Measurements from ENCODE around the gene AP1B1. TPM values are rescaled to one million over a fixed set of nuclear protein-coding genes. Genes with fewer than 3 reads are reported as not detected.

AP1B1 gene
- total RNA-seq, 2 donors from 2014 or later: 41.2 to 42.8 TPM

DNA sequence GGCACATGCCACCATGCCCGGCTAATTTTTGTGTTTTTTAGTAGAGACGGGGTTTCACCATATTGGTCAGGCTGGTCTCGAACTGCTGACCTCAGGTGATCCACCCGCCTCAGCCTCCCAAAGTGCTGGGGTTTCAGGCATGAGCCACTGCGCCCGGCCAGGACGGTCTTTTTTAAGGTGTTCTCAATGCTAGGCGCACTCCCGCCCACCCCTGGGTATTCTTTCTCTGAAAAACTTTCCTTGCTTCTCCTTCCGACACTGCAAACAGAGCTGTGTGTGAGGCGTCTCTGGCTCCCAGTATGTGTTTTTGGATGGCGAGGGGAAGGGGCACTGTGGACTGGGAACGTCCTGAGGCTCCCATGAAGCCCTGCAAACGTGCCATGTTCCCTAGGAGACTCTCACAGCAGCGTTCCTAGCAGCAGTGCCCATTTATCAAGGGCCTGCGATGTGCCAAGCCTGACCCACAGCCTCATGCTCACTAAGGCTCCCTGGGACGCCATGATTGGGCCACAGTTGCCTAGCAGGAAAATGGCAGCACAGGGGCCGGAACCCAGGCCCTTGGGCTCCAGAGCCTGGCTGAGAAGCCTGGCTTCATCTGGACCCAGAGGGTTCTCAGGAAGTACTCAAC, 70.4 kb downstream of the AP1B1 start:
- Mint-ChIP-seq H3K4me1 (peaks cover 19% of the 10 kb centered on the region), H3K36me3 (ENCODE audit: low read depth) (no peaks in the 10 kb centered on the region), H3K27ac (peak overlapping the region; percentile 19), H3K27me3 (peaks cover 31% of the 10 kb centered on the region), H3K4me3 (no peak overlapping the region)
- ATAC-seq (no peak), DNase-seq (no peak)
- H3K9me3 ChIP-seq (ENCODE audit: control insufficient read depth, low read length, poor library complexity, severe bottlenecking): no peaks in the 10 kb centered on the region

DNA sequence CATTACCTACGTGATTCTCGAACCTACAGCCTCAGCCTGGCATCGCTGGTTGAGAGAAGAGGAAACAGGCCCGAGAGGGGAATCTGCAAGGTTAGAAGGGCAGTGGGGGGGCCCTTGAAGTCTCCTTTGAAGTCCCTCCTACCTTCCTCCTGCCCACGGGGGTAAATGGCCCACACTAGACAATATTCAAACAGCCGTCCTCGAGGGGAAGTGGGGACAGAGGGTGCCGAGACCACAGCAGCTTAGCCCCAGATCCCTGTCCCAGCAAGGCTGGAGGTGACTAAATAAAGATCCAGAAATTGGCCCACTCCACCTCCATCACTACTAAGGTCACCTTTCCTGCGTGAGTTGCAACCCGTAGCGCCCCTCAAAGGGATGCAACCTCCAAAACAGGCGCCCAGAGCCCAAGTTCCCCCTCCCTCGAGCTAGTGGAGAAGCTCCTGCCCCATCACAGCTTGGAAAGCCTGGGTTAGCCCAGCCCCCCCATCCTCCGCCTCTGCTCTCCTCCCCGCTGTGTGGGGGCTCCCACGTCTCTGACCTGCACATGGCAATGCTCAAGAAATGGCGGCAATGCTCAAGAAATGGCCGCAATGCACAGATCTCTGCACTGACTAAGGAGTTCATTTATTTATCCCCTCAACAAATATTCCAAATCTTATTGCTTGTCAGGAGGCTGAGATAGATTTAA, 72.1 kb downstream of the AP1B1 start:
- no peaks in the 10 kb centered on the region for H3K9me3 ChIP-seq (ENCODE audit: control insufficient read depth, low read length, poor library complexity, severe bottlenecking)
- peak overlapping the region; percentile 68 for H3K4me3 Mint-ChIP-seq
- no peak overlapping the region for H3K27ac Mint-ChIP-seq
- peaks cover 41% of the 10 kb centered on the region for H3K27me3 Mint-ChIP-seq
- H3K4me1 Mint-ChIP-seq: peaks cover 17% of the 10 kb centered on the region
- no peaks in the 10 kb centered on the region for H3K36me3 Mint-ChIP-seq (ENCODE audit: low read depth)
- ATAC-seq: no peak
- no peak for DNase-seq

DNA sequence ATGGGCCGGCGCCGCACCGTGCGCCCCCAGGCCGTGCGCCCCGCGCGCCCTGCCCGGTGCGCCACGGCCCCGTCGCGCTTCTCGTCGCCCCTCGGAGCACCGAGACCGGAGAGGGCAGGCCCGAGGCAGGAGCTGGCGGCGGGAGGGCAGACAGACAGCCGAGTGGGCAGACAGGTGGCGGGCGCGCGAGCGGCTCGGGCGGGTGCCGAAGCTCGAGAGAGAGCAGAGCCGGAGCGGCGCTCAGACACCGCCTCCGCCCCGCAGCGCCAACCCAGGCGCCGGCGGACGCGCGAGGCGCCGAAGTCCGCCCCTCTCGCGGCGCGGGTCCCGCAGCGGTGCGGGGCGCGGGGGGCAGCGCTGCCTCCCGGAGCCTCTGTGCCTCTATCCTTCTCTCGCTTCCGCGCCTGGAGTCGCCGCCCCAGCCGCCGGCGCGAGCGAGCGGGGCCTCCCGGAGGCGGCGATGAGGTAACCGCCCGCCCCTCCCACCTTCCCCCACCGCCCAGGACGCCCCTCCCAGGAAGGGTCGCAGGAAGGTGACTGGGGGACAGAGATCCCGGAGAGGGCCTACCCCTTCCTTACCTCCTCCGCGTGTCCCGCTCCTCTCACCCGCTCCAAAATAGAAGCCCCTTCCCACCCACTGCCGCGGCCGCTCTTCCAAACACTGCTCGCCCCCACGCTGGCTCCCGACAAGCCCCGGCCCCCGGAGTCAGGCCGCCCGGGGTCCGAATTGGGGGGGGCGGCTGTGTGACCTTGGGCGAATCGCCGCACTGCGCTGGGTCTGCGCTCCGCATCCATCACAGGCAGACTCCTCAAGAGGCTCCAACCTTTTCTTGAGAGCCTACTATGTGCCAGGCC, 72.9 kb downstream of the AP1B1 start, which contains the start of gene RASL10A:
RASL10A (minus strand) TSS at position 412 of the 855 bp plus-strand sequence. CDS start 451 bp downstream, outside the sequence.
- no peak for ATAC-seq
- no peak for DNase-seq
- H3K27me3 Mint-ChIP-seq: peaks cover 41% of the 10 kb centered on the region
- H3K36me3 Mint-ChIP-seq (ENCODE audit: low read depth): no peaks in the 10 kb centered on the region
- peaks cover 19% of the 10 kb centered on the region for H3K4me1 Mint-ChIP-seq
- no peak within 1 kb of the TSS for H3K27ac Mint-ChIP-seq
- H3K4me3 Mint-ChIP-seq: peak within 1 kb of the TSS; percentile 68
- no peaks in the 10 kb centered on the region for H3K9me3 ChIP-seq (ENCODE audit: control insufficient read depth, low read length, poor library complexity, severe bottlenecking)

DNA sequence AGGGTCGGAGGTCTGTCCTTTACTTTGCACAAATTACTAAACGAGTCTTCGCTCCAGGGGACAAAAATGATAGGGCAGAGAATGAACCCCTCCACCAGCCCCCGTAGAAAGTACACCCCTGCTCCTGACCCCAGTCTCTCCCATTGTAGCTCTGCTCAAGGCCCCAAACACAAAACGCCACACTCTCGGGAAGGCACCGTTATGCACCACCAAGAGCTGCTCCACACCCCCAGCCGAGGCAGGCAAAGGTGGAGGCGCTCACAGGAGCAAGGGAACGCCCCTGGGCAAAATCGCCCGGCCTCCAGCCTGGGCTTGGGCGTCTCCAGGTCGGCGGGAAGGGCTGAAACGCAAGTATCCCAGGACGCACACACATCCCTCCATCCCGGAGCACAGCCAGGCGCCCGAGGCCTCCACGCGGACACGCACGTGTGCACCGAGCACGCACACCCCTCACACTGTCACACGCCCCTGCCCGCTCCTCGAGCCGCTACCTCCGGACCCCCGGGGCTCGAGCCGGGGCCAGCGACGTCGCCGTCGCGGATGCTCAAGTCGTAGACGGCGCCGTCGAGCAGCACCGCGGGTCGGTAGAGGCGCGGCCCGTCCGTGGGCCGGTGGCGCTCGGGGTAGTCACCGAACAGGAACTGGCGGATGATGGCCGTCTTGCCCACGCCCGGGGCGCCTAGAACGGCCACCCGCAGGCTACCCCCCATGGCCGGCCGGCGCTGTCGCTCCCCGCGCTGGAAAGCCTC, 73.7 kb downstream of the AP1B1 start:
- no peaks in the 10 kb centered on the region for H3K36me3 Mint-ChIP-seq (ENCODE audit: low read depth)
- peaks cover 41% of the 10 kb centered on the region for H3K27me3 Mint-ChIP-seq
- ATAC-seq (no peak), DNase-seq (no peak)
- H3K27ac Mint-ChIP-seq: peak overlapping the region; percentile 2
- peaks cover 19% of the 10 kb centered on the region for H3K4me1 Mint-ChIP-seq
- peak overlapping the region; percentile 63 for H3K4me3 Mint-ChIP-seq
- H3K9me3 ChIP-seq (ENCODE audit: control insufficient read depth, low read length, poor library complexity, severe bottlenecking): no peaks in the 10 kb centered on the region

DNA sequence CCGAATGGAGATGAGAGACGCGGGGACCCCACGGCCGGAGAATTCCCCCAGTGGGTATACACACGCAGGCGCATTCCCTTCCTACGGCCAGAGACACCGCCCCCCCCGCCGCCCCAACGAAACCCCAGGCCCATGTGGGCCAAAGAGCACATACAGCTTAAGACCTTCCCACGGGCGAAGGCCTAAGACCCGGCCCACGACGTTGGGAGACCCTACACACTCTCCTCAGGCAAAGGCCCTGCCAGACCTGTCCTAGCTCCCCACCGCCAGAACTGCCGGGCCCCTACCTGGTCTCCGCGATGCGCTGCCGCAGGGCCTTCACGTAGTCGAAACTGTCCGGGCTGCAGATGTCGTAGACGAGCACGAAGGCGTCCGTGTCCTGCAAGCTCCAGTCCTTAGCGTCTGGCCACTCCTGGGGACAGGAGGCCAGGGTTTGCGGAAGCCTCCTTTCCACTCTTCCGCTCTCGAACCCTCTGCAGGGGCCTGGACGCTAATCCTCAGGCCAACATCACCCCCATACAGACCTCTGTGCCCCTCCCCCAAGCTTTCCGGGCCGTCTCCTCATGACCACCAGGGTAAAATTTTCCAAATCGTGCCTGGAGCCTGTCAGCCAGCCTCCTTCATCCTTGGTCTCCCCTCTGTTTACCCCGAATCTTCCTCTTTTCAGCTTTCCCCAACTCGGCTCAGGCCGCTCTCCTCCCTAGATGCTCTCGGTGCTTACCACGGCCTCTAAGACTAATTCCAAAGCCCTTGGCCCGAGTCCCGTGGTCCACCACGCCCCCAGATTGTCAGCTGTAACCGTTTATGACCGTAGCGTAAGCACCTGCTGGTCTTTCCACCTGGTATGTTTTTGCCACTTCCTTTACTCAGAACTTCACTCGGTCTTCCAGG, 74.5 kb downstream of the AP1B1 start:
- Mint-ChIP-seq H3K27ac (peak overlapping the region; percentile 2), H3K27me3 (peaks cover 41% of the 10 kb centered on the region), H3K36me3 (ENCODE audit: low read depth) (no peaks in the 10 kb centered on the region), H3K4me3 (peak overlapping the region; percentile 63), H3K4me1 (peaks cover 22% of the 10 kb centered on the region)
- H3K9me3 ChIP-seq (ENCODE audit: control insufficient read depth, low read length, poor library complexity, severe bottlenecking): no peaks in the 10 kb centered on the region
- no peak for ATAC-seq
- DNase-seq: no peak

DNA sequence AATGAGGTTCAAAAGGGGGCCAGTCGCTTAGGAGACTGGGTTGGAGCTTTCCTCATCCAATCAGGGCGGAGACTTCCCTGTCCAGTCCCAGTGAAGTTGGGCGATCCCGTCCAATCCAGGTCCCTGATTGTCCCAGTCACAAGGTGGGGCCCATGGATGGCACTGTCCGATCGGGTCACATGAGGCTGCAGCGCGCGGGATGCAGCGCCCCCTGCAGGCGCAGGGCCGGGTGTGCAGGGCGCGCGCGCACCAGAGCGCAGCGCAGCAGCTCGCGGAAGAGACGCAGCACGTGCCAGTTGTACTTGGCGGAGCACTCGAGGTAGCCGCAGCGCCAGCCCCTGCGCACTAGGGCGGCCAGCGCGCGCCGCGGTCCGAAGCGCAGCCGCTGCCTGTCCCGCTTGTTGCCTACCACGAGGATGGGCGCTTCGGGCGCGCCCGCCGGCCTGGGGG, 75.2 kb downstream of the AP1B1 start:
- H3K9me3 ChIP-seq (ENCODE audit: control insufficient read depth, low read length, poor library complexity, severe bottlenecking): no peaks in the 10 kb centered on the region
- Mint-ChIP-seq H3K27ac (peak overlapping the region; percentile 2), H3K27me3 (peaks cover 41% of the 10 kb centered on the region), H3K36me3 (ENCODE audit: low read depth) (no peaks in the 10 kb centered on the region), H3K4me3 (no peak overlapping the region), H3K4me1 (peaks cover 28% of the 10 kb centered on the region)
- DNase-seq: no peak
- peak; percentile 42 for ATAC-seq

DNA sequence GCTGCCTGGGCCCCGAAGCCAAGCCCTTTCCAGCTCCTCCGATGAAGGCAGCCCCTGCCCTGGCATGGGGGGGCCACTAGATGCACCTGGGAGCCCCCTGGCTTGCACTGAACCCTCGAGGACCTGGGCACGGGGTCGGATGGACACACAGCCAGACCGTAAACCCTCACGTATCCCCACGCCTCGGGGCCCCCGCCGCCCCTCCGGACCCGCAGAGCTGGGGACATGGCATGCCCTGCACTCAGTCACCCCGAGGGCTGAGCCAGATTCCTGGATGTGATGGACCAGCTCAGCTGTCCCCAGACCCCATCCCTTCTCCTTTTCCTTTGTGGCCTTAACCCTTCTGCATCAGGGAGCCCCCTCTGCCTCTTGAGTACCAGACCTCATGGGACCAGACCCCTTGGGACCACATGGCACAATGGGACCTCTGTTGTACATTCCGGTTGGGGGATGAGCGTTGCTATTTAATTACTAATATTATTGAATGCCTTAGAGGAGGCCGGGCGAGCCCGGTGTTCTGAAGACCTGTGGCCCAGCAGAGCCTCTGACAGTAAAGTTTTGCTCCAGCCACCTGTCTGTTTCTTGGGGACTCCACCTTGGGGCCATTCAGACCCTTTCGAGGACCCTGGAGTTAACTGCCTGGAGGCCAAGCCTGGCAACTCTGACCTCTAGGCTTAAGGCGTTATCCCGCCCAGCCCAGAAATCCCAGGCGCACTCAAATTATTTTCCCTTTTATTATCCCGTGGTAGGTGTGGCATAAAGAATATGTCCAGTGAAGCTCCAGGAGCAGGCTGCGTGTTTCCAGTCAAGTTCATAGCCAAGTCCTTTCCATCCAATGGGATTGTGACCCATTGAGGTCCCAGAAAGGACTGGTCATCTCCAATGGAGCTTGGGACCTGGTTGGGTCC, 75.9 kb downstream of the AP1B1 start:
- peak overlapping the region; percentile 2 for H3K27ac Mint-ChIP-seq
- no peaks in the 10 kb centered on the region for H3K9me3 ChIP-seq (ENCODE audit: control insufficient read depth, low read length, poor library complexity, severe bottlenecking)
- no peaks in the 10 kb centered on the region for H3K36me3 Mint-ChIP-seq (ENCODE audit: low read depth)
- peak overlapping the region; percentile 31 for H3K4me3 Mint-ChIP-seq
- H3K4me1 Mint-ChIP-seq: peaks cover 29% of the 10 kb centered on the region
- ATAC-seq (no peak), DNase-seq (no peak)
- peaks cover 41% of the 10 kb centered on the region for H3K27me3 Mint-ChIP-seq

DNA sequence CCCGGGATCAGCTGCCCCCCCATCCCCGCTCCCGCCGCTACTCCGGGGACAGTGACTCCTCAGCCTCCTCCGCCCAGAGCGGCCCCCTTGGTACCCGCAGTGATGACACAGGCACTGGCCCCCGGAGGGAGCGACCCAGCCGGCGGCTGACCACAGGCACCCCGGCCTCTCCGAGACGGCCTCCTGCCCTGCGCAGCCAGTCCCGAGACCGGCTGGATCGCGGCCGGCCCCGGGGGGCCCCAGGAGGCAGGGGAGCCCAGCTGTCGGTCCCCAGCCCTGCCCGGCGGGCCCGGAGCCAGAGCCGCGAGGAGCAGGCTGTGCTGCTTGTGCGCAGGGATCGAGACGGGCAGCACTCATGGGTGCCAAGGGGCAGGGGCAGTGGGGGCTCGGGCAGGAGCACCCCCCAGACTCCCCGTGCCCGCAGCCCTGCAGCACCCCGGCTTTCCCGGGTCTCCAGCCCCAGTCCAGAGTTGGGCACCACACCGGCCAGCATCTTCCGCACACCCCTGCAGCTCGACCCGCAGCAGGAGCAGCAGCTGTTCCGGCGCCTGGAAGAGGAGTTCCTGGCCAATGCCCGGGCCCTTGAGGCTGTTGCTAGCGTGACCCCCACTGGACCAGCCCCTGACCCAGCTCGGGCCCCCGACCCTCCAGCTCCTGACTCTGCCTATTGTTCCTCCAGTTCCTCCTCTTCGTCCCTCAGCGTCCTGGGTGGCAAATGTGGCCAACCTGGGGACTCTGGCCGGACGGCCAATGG, 76.7 kb downstream of the AP1B1 start:
- H3K9me3 ChIP-seq (ENCODE audit: control insufficient read depth, low read length, poor library complexity, severe bottlenecking): no peaks in the 10 kb centered on the region
- Mint-ChIP-seq H3K36me3 (ENCODE audit: low read depth) (no peaks in the 10 kb centered on the region), H3K4me3 (peak overlapping the region; percentile 31), H3K27me3 (peaks cover 34% of the 10 kb centered on the region), H3K27ac (no peak overlapping the region), H3K4me1 (peaks cover 31% of the 10 kb centered on the region)
- DNase-seq (no peak), ATAC-seq (no peak)

DNA sequence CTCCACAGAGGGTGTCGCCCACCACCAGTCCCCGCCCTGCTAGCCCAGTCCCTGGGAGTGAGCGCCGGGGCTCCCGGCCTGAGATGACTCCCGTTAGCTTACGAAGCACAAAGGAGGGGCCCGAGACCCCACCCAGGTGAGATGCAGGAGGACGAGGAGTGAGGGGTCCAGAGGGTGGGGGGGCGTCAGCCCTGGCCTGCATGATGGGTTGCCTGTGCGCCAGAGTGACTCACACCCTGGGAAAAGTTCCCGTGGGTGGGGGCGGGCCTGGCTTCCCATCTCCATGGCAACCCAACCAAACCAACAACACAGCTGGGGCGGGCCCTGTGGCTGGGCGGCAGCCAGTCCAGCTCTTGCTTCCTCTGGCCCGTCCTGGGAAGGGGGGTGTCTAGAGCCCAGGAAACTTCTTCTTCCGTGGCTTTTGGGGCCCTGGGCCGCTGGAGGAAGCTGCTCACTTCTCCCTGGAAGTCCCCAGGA, 77.5 kb downstream of the AP1B1 start:
- DNase-seq (peak in 2 of 3 donors; percentile 32 to 41), ATAC-seq (peak; percentile 49)
- no peaks in the 10 kb centered on the region for H3K9me3 ChIP-seq (ENCODE audit: control insufficient read depth, low read length, poor library complexity, severe bottlenecking)
- Mint-ChIP-seq H3K27me3 (peaks cover 29% of the 10 kb centered on the region), H3K4me1 (peaks cover 34% of the 10 kb centered on the region), H3K36me3 (ENCODE audit: low read depth) (no peaks in the 10 kb centered on the region), H3K4me3 (no peak overlapping the region), H3K27ac (no peak overlapping the region)

DNA sequence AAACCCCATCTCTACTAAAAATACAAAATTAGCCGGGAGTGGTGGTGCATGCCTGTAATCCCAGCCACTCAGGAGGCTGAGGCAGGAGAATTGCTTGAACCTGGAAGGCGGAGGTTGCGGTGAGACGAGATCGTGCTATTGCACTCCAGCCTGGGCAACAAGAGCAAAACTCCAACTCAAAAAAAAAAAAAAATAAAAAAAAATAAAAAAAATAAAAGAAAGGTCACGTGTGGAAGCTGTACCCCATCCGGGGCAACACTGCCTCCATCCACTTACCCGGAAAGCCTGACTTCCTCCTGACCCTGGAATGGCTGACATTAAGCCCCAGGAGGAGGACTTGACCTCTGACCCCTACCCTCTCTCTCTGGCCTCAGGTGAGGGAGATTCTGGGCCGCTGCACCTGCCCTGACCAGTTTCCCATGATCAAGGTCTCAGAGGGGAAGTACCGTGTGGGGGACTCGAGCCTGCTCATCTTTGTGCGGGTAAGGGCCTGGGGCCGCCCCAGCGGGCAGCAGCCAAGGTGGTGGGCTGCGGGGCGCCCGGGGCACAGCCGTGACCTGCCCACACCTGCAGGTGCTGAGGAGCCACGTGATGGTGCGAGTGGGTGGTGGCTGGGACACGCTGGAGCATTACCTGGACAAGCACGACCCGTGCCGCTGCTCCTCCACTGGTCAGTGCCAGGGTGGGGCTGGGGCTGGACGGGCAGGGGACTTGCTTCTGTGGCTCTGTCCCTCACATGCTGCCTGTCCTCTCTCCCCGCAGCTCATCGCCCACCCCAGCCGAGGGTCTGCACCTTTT, 78.1 kb downstream of the AP1B1 start:
- no peaks in the 10 kb centered on the region for H3K9me3 ChIP-seq (ENCODE audit: control insufficient read depth, low read length, poor library complexity, severe bottlenecking)
- ATAC-seq (no peak), DNase-seq (no peak)
- Mint-ChIP-seq H3K27me3 (peaks cover 29% of the 10 kb centered on the region), H3K4me3 (no peak overlapping the region), H3K27ac (no peak overlapping the region), H3K4me1 (peaks cover 35% of the 10 kb centered on the region), H3K36me3 (ENCODE audit: low read depth) (no peaks in the 10 kb centered on the region)
